HG03520 (cell line): ENCODE data around the gene GLYR1.

ENCODE experiments used
- ATAC-seq: cut with Tn5 transposase; IDR thresholded peaks from one replicate; pipeline ENCODE4 v1.9.1; 2021; ENCODE audit warnings: mild to moderate bottlenecking, moderate library complexity; ENCODE audit not compliant: unreplicated experiment

Gene GLYR1

GRCh38 chr16:4880006-4880580 is 33.0 kb upstream of the GLYR1 start:
- ATAC-seq: no peak

- no peak for ATAC-seq
Observed at GRCh38 chr16:4879049-4879448, 32.0 kb upstream of the GLYR1 start.

GRCh38 chr16:4877380-4877685 is 30.2 kb upstream of the GLYR1 start:
- ATAC-seq: no peak

- no peak for ATAC-seq
Observed at GRCh38 chr16:4876646-4877379, 29.7 kb upstream of the GLYR1 start.

GRCh38 chr16:4874666-4875065 is 27.6 kb upstream of the GLYR1 start:
- no peak for ATAC-seq

GRCh38 chr16:4873091-4873490 is 26.0 kb upstream of the GLYR1 start:
- no peak for ATAC-seq

GRCh38 chr16:4871071-4871470 is 24.0 kb upstream of the GLYR1 start:
- no peak for ATAC-seq

GRCh38 chr16:4870138-4870671 is 23.1 kb upstream of the GLYR1 start:
- no peak for ATAC-seq

GRCh38 chr16:4869147-4869805 is 22.2 kb upstream of the GLYR1 start:
- ATAC-seq: no peak

- no peak for ATAC-seq
Observed at GRCh38 chr16:4868535-4868934, 21.4 kb upstream of the GLYR1 start.

- no peak for ATAC-seq
Observed at GRCh38 chr16:4868026-4868425, 20.9 kb upstream of the GLYR1 start.

- ATAC-seq: no peak
Observed at GRCh38 chr16:4866586-4866985, 19.5 kb upstream of the GLYR1 start.

- no peak for ATAC-seq
Observed at GRCh38 chr16:4865231-4865860, 18.3 kb upstream of the GLYR1 start.

GRCh38 chr16:4864728-4865127 is 17.6 kb upstream of the GLYR1 start:
- ATAC-seq: no peak

- ATAC-seq: no peak
Observed at GRCh38 chr16:4862639-4863038, 15.6 kb upstream of the GLYR1 start.

- ATAC-seq: no peak
Observed at GRCh38 chr16:4860727-4861342, 13.7 kb upstream of the GLYR1 start.

GRCh38 chr16:4859900-4860255 is 12.8 kb upstream of the GLYR1 start:
- no peak for ATAC-seq

- ATAC-seq: no peak
Observed at GRCh38 chr16:4859190-4859899, 12.3 kb upstream of the GLYR1 start.

GRCh38 chr16:4855804-4856203 is 8.7 kb upstream of the GLYR1 start:
- ATAC-seq: no peak

- ATAC-seq: no peak
Observed at GRCh38 chr16:4855371-4855770, 8.3 kb upstream of the GLYR1 start.
